Hepatocyte (in vitro differentiated cells): ENCODE measurements around the gene SEMA3G. TPM values are rescaled to one million over a fixed set of nuclear protein-coding genes. Genes with fewer than 3 reads are reported as not detected.

Source experiments
- DNase-seq: peaks from one replicate; pipeline ENCODE4 v3.0.0-alpha.2; 2016; ENCODE audit warnings: low spot score
- H2AFZ ChIP-seq: fragments of 200-600 bp; sonication (generic); 2 replicates; pipeline ENCODE4 v1.6.0; 2016; ENCODE audit warnings: antibody characterized with exemption, mild to moderate bottlenecking
- H3K27ac ChIP-seq: fragments of 200-600 bp; sonication (generic); 2 replicates; pipeline ENCODE4 v1.5.1; 2016; ENCODE audit warnings: mild to moderate bottlenecking
- H3K27me3 ChIP-seq: fragments of 200-600 bp; sonication (generic); 2 replicates; pipeline ENCODE4 v1.6.1; 2016
- H3K36me3 ChIP-seq: fragments of 200-600 bp; sonication (generic); replicated peaks from 2 replicates; pipeline ENCODE4 v1.5.1; 2016; ENCODE audit warnings: low read depth; ENCODE audit not compliant: insufficient read depth
- H3K4me1 ChIP-seq: fragments of 200-600 bp; sonication (generic); 2 replicates; pipeline ENCODE4 v1.5.1; 2016; ENCODE audit warnings: mild to moderate bottlenecking, moderate library complexity; ENCODE audit not compliant: insufficient read depth
- H3K4me2 ChIP-seq: fragments of 200-600 bp; sonication (generic); 2 replicates; pipeline ENCODE4 v1.6.0; 2016
- H3K4me3 ChIP-seq: fragments of 200-600 bp; sonication (generic); 2 replicates; pipeline ENCODE4 v1.5.1; 2016; ENCODE audit warnings: mild to moderate bottlenecking
- H3K79me2 ChIP-seq: fragments of 200-600 bp; sonication (generic); 2 replicates; pipeline ENCODE4 v1.6.0; 2017; ENCODE audit warnings: mild to moderate bottlenecking
- H3K9me2 ChIP-seq: fragments of 200-600 bp; sonication (generic); replicated peaks from 2 replicates; pipeline ENCODE4 v1.6.0; 2017; ENCODE audit warnings: mild to moderate bottlenecking; ENCODE audit not compliant: insufficient read depth
- H3K9me3 ChIP-seq: fragments of 200-600 bp; sonication (generic); 2 replicates; pipeline ENCODE4 v1.5.1; 2016; ENCODE audit warnings: low read depth, mild to moderate bottlenecking
- H4K20me1 ChIP-seq: fragments of 200-600 bp; sonication (generic); 2 replicates; pipeline ENCODE4 v1.6.0; 2016; ENCODE audit warnings: mild to moderate bottlenecking; ENCODE audit not compliant: insufficient read depth, poor library complexity, severe bottlenecking
- EZH2 ChIP-seq: fragments of 200-600 bp; sonication (generic); IDR thresholded peaks from 2 replicates; pipeline ENCODE4 v1.6.1; 2016; ENCODE audit warnings: antibody characterized with exemption, mild to moderate bottlenecking, borderline replicate concordance
- EZH2phosphoT487 ChIP-seq: fragments of 200-600 bp; sonication (generic); IDR thresholded peaks from one replicate; pipeline ENCODE4 v1.6.1; 2018; ENCODE audit warnings: antibody characterized with exemption, mild to moderate bottlenecking, low read depth, moderate library complexity; ENCODE audit not compliant: unreplicated experiment, severe bottlenecking
- WGBS: methylation state at CpG from one replicate; pipeline ENCODE4 v1.1.6; 2016; ENCODE audit warnings: low lambda C conversion rate; ENCODE audit errors: missing lambda C conversion rate; 5-methylcytosine and 5-hydroxymethylcytosine counted together
- polyA plus RNA-seq: library from polyadenylated mRNA; unstranded; fragments of >200 nt; fragmentation: Nextera tagmentation; extraction: Ambion mirVana; gene quantifications from 2 replicates; pipeline ENCODE4 v1.2.1, GENCODE V29; 2016
- total RNA-seq: library from RNA; depleted of rRNA; stranded (reverse); fragments of >200 nt; gene quantifications from 2 replicates; pipeline ENCODE4 v1.2.3, GENCODE V29; 2014
- TF ChIP-seq, protein P1 (sequence below): fragments of 200-600 bp; sonication (generic); IDR thresholded peaks from 2 replicates; pipeline ENCODE4 v1.5.1; 2016; ENCODE audit warnings: antibody characterized with exemption, mild to moderate bottlenecking; ENCODE audit not compliant: poor library complexity

Gene SEMA3G
- total and polyA plus RNA-seq, 2 experiments from 2014 or later, result 0.48 to 3.8 TPM

DNA sequence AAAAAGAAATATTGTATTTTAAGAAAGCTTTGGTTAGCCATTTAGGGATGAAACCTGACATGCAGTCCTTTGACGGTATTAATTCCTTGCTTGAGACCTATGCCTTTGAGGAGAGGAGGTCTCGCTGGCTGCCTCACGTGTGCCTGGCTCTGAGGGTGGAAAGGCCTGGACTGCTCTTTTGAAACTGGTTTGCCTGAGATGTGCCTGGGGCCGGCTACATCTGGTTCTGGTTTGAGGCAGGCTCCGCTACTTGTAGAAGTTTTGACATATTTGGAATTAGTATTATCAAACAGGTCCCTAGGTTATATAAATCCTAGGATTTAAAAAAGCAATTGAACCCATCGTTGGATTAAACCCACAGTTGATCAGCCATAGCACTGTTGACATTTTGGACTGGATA, 17.0 kb upstream of the SEMA3G start:
- H4K20me1 ChIP-seq, result peaks cover 6% of the 10 kb centered on the region
- 70% methylated on average over 6 of the region's 6 CpGs for WGBS
- H2AFZ ChIP-seq, result no peak overlapping the region
- H3K4me3 ChIP-seq, result no peak overlapping the region
- H3K27ac ChIP-seq, result peak overlapping the region; percentile 16
- H3K9me3 ChIP-seq, result no peaks in the 10 kb centered on the region
- no peak for DNase-seq
- TF ChIP-seq, protein P1, sequence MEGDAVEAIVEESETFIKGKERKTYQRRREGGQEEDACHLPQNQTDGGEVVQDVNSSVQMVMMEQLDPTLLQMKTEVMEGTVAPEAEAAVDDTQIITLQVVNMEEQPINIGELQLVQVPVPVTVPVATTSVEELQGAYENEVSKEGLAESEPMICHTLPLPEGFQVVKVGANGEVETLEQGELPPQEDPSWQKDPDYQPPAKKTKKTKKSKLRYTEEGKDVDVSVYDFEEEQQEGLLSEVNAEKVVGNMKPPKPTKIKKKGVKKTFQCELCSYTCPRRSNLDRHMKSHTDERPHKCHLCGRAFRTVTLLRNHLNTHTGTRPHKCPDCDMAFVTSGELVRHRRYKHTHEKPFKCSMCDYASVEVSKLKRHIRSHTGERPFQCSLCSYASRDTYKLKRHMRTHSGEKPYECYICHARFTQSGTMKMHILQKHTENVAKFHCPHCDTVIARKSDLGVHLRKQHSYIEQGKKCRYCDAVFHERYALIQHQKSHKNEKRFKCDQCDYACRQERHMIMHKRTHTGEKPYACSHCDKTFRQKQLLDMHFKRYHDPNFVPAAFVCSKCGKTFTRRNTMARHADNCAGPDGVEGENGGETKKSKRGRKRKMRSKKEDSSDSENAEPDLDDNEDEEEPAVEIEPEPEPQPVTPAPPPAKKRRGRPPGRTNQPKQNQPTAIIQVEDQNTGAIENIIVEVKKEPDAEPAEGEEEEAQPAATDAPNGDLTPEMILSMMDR, result no peak
- TF ChIP-seq EZH2phosphoT487, result no peak
- no peak for TF ChIP-seq EZH2
- H3K36me3 ChIP-seq, result peaks cover 2% of the 10 kb centered on the region
- no peaks in the 10 kb centered on the region for H3K9me2 ChIP-seq
- H3K4me1 ChIP-seq, result peaks cover 5% of the 10 kb centered on the region
- H3K27me3 ChIP-seq, result no peaks in the 10 kb centered on the region
- H3K79me2 ChIP-seq, result peaks cover 89% of the 10 kb centered on the region
- no peak overlapping the region for H3K4me2 ChIP-seq

GRCh38 chr3:52458770-52459545, 14.1 kb upstream of the SEMA3G start:
- no peaks in the 10 kb centered on the region for H3K9me3 ChIP-seq
- peaks cover 15% of the 10 kb centered on the region for H3K4me1 ChIP-seq
- H3K4me3 ChIP-seq, result no peak overlapping the region
- WGBS, result 99% methylated on average over 14 of the region's 14 CpGs
- H3K79me2 ChIP-seq, result peaks cover 82% of the 10 kb centered on the region
- DNase-seq, result no peak
- H2AFZ ChIP-seq, result no peak overlapping the region
- peaks cover 2% of the 10 kb centered on the region for H3K36me3 ChIP-seq
- H3K27ac ChIP-seq, result no peak overlapping the region
- no peaks in the 10 kb centered on the region for H3K27me3 ChIP-seq
- H3K4me2 ChIP-seq, result no peak overlapping the region
- TF ChIP-seq, protein P1, result no peak
- TF ChIP-seq EZH2, result no peak
- TF ChIP-seq EZH2phosphoT487, result no peak
- no peaks in the 10 kb centered on the region for H3K9me2 ChIP-seq
- H4K20me1 ChIP-seq, result peaks cover 6% of the 10 kb centered on the region

DNA sequence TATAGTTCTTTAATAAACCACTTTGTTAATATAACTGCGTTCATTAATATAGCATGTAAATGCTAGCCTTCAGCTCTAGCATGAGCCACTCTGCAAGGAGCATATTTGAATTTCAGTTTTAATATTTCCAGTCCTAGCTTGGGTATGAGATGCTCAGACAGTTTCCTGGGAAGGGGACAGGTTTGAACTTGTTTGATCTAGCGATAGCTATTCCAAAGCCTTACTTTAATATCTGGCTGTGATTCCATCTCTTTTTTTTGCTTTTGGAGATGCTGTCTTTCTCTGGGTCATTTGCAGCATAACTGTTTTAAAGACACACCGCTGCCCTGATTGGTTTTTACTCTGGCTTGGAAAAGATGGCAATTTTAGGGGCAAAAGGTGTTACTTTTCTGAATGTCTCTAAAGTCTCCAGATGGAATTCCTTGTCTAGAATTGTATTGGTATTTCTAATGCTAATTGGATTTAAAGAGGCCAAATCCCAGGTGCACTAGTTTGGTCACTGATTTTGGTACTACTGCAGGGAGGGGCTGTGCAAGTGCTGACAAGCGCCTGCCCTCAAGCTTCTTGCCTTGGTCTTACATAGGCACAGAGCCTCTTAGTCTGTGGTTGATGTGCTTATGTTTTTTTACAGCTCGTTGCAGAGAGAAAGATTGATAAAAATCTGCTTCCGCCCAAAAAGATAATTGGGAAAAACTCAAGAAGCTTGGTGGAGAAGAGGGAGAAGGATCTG, 13.3 kb upstream of the SEMA3G start:
- Histone ChIP-seq H3K27me3 (no peaks in the 10 kb centered on the region), H3K9me3 (no peaks in the 10 kb centered on the region), H3K79me2 (peaks cover 76% of the 10 kb centered on the region), H3K36me3 (peaks cover 2% of the 10 kb centered on the region), H2AFZ (no peak overlapping the region), H3K4me1 (peaks cover 16% of the 10 kb centered on the region), H3K4me3 (no peak overlapping the region), H3K27ac (no peak overlapping the region), H3K9me2 (no peaks in the 10 kb centered on the region), H3K4me2 (peak overlapping the region; percentile 96), H4K20me1 (peaks cover 6% of the 10 kb centered on the region)
- TF ChIP-seq EZH2 (no peak), EZH2phosphoT487 (no peak)
- TF ChIP-seq, protein P1, result no peak
- DNase-seq, result no peak
- 78% methylated on average over 6 of the region's 6 CpGs for WGBS
